ENCODE measurements around the gene CACNA1S.

- TF ChIP-seq CTCF (conservative IDR thresholded peaks at IDR 0.05; ENCODE audit: low read length), result no peak
- no peak for TF ChIP-seq EZH2phosphoT487 (IDR thresholded peaks at IDR 0.05; ENCODE audit: borderline replicate concordance, low read depth, low read length)
Measured at GRCh38 chr1:201147396-201148015, 35.3 kb upstream of the CACNA1S start.
